Keratinocyte (primary cell): ENCODE measurements around the gene PDE1C.

Experiments used
- EZH2 ChIP-seq: IDR thresholded peaks from one replicate; pipeline ENCODE4 v1.6.1; 2012; ENCODE audit warnings: inconsistent platforms, mild to moderate bottlenecking, low read length, moderate library complexity
- TF ChIP-seq, protein P1 (sequence below), 3 experiments: IDR thresholded peaks in 1 of 3; conservative IDR thresholded peaks in 1 of 3; optimal IDR thresholded peaks in 1 of 3; 2 replicates in 2 of 3; 3 replicates in 1 of 3; pipeline versions ENCODE3 to v1.5.1; 2011; ENCODE audit warnings: low read length in 3 of 3, mild to moderate bottlenecking in 3 of 3, moderate library complexity in 2 of 3, control low read depth in 1 of 3, inconsistent platforms in 1 of 3; ENCODE audit not compliant: insufficient read depth in 2 of 3; ENCODE audit errors: extremely low read depth in 1 of 3

- TF ChIP-seq, protein P1, sequence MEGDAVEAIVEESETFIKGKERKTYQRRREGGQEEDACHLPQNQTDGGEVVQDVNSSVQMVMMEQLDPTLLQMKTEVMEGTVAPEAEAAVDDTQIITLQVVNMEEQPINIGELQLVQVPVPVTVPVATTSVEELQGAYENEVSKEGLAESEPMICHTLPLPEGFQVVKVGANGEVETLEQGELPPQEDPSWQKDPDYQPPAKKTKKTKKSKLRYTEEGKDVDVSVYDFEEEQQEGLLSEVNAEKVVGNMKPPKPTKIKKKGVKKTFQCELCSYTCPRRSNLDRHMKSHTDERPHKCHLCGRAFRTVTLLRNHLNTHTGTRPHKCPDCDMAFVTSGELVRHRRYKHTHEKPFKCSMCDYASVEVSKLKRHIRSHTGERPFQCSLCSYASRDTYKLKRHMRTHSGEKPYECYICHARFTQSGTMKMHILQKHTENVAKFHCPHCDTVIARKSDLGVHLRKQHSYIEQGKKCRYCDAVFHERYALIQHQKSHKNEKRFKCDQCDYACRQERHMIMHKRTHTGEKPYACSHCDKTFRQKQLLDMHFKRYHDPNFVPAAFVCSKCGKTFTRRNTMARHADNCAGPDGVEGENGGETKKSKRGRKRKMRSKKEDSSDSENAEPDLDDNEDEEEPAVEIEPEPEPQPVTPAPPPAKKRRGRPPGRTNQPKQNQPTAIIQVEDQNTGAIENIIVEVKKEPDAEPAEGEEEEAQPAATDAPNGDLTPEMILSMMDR (optimal IDR thresholded peaks at IDR 0.05 in 1 of 3, IDR thresholded peaks at IDR 0.05 in 1 of 3, conservative IDR thresholded peaks at IDR 0.05 in 1 of 3; ENCODE audit: extremely low read depth in 1 of 3, insufficient read depth in 2 of 3, low read length in 3 of 3), result no peak
- TF ChIP-seq EZH2, result no peak
Observed at GRCh38 chr7:31851119-31851518, 219.1 kb downstream of the PDE1C start.
